MV-4-11 (cell line): Measurements from ENCODE around the gene RAC2.
A peak's percentile ranks its signal among the peaks of the same experiment; 100 is the strongest.

Experiments
- DNase-seq: peaks from one replicate; lab custom pipeline; 2025; lab: John Stamatoyannopoulos, UW

RAC2 gene

DNA sequence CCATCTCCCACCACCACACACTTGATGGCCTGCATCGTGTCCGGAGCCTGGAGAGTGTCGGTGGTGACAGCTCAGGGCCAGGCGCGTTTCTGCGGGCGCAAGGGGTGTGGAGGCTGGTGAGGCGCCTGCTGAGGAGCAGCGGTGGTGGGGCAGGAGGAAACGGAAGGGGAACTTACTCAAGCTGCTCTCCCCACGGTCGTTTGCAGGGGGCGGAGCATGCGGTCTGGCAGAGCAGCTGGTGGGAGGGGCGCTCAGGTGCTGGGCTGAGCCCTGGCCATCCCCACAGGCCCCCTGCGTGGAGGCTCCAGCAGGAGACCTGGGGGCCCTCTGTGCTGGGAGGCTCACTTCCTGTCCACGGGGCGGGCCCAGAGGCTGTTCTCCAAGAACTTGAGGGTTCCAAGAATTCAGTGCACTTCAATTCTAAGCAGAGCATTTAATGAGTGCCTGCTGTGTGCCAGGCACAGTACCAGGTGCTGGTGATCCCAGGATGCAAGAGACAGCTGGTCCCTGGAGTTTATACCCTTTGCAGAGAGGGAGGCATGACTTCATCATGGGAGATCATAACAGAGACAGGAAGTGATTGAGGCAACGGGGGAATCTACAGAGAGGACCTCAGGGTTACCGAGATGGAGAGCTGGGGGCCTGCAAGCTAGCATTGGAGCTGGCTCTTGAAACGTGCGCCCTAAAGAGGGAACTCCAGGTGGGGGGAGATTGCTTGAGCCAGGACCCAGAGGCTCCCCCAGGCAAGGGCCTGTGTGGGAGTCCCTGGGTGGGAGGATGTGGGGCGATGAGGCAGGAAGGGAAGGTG lies at the start of gene RAC2:
Gene RAC2 (minus strand): TSS at position 156 of the 808 bp plus-strand sequence. CDS start 121 bp downstream, at position 35.
- DNase-seq, result peak; percentile 95

DNA sequence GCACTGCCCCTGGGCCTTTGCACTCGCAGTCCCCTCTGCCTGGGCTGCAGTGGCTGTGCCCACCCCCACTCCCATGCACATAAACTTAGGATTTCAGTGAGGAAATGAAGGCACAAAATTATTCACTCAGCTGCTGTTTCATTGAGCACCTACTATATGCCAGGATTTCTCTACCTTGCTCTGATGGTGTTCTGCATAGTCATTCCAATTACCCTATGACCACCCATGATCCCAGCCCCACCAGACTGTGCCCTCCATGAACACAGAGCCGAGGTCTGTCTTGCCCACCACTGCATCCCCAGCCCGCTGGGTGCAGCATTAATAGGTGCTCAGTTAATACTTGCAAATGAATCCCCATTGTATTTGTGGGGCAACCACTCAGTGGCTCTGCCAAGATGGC lies 49.1 kb upstream of the RAC2 start:
- DNase-seq, result no peak

DNA sequence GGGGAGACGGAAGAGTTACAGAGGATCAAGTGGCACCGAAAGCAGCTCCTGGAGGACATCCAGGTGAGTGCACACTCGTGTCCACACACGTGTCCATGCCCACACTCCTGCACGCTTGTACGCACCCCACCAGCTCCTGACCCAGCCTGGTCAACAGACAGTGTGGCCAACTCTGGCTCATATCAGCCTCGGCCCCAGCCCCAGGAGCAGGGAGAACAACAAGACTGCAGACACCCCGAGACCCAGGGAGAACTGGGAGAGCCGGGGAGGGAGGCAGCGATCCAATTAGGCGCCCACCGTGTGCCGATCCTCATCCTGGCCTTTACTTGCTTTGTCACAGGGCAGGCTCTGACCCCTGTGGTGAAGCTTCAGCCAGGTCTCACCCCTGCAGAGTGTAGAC lies 48.6 kb upstream of the RAC2 start:
- DNase-seq, result no peak

DNA sequence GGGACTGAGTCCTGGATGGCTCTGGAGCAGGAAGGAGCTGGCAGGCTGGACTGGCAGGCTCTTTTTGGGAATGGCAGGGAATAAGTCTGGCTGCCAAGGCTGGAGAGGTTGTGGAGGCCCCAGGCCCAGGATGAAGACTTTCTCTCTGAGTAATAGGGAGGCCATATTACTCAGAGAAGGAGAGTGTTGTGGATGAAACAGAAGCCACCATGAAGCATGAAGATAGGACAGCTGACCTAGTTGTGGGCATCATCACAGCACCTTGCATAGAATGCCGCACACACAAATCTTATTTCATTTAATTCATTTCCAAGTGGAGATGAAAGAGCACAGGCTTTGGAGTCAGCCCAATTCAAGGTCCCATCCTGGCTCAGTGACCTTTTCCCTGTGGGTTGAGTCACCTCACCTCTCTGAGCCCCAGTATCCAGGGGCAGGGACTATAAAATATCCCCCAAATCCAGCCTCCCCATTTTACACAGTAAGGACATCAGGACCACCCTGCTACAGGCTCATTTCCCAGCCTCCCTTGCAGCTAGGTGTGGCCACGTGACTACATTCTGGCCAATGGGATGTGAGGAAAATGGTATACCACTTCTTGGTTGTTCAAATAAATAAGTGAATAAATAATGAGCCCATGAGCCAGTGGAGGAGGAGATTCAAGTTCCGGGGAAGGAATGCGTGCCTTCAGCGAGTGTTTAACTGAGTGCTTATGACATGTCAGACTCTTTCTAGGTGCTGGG lies 47.7 kb upstream of the RAC2 start:
- DNase-seq, result no peak

DNA sequence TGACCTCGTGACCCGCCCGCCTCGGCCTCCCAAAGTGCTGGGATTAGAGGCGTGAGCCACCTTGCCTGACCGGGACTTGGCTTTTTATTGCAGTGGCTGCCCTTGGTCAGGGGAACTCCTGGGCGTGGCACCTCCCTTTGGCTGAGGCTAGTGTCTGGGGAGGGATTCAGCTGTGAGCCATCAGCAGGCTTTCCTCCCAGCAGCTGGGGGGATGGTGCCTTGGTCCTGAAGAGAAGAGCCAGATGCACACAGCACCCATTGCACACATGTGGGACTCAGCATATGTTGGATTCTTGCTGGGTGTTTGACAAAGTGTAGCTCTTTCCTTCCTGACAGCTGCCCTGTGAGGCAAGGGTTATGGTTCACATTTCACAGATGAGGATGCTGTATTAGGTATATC lies 46.7 kb upstream of the RAC2 start:
- no peak for DNase-seq

DNA sequence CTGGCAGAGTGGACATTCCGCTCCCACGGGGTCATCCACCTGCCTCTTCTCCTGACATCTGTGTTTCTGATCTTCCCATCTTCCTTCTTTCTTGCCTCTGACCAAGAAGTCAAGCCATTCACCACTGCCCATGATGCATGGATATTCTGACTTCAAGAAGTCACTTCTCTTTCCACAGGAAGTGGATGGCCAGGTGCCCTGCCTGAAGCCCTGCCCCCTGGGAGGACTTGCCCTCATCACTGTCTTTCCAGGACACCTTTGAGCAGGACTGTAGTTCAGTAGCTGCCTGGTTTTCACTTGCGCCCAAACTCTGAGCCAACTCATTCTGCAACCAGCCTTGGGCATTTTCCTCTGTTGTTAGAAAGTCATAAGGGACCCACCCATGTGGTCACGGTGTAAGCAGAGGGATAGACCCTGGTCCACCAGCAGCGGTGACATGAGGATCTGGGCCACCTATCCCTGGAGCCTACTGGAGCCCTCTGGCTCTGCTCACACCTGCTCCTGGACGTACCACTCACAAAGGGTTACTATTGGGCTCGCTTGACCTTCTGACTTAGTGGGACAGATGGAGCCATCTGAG lies 45.2 kb upstream of the RAC2 start:
- DNase-seq, result no peak

DNA sequence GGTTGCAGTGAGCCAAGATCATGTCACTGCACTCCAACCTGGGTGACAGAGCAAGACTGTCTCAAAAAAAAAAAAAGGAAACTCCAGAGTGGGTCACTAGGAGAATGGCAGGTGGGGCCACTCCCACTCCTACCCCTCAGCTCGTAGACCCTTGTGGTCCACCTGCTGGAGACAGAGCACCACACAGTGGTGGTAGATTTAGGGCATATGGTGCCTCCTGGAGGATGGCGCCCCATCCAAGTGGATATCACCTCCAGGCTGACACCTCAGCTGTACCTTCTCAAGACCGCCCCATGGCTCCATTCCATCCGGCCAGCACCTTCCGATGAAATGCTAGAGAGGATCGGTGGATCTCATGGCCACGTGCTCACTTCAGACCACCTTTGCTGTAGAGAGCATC lies 44.5 kb upstream of the RAC2 start:
- DNase-seq, result no peak

- DNase-seq, result no peak
These were observed 43.5 kb upstream of the RAC2 start for GRCh38 chr22:37287550-37287951.

DNA sequence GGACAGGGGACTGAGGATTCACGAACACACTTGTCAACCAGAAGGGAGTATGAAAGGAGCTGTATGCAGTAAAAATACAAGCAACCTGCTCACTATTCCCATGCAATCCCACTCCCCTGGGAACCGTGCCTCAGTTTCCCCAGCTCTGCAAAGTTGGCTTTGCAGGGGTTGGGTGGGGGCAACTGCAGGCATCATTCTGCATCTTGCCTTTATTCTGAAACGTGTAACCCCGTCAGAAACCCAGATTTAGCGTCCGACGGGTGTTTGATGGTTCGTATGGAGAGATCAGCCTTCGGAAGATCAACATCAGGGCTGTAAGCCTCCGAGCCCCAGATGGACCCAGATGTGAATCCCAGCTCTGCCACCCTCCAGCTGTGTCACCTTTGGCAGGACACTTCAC lies 41.9 kb upstream of the RAC2 start:
- no peak for DNase-seq

DNA sequence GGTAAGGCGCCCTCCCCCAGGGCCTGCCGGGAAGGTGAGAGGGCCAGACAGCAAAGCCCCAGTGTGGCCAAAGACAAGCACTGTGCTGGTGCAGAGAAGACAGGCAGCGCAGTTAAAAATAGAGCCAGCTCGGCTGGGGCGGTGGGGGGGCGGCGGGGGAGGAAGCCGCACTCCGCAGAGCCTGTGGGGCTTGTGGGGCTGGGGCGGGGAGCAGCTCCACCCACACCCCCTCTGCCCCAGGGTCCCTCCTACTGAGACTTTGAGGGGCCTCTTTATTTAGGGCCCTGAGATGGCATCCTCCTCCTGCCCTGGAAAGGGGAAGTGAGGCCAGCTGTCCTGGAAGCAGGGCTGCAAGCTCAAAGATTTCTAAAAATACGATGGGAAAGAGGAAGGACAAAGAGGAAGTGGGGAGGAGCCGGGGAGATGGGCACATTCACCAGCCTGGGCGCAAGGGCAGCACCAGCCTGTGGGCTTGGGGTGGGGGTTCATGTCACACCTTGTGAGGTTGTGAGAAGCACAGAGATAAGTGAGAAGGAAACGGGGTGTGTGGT lies 40.8 kb upstream of the RAC2 start:
- peak; percentile 100 for DNase-seq

DNA sequence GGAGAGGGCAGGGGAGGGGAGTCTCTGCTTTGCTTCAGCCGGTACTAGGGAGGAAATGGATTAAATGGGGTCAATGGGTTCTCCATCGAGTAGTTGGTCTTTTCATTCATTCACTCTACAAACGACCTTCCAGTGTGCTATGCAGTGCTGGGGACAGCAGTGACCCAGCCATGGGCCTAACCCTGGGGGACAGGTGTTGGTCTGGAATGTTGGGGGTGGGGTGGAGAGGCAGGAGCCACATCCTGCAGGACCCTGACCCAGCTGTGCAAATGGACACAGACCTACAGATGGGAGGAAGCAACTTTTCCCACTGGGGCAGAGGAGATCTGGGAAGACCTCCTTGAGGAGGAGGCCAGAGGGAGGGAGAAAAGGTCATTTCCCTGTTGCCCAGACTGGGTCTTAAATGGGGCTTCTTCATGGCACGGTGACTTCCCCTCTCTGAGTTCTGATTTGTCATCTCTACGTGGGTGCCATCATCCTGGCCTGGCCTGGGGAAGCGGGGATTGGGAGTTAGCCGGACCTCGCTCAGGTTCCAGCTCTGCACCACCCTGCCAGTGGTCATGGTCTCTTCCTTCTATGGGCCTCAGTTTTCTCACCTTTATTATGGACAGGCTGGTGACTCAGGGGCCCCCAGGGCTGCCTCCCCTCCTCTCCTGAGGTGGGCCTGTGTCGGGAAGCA lies 40.2 kb upstream of the RAC2 start:
- no peak for DNase-seq

DNA sequence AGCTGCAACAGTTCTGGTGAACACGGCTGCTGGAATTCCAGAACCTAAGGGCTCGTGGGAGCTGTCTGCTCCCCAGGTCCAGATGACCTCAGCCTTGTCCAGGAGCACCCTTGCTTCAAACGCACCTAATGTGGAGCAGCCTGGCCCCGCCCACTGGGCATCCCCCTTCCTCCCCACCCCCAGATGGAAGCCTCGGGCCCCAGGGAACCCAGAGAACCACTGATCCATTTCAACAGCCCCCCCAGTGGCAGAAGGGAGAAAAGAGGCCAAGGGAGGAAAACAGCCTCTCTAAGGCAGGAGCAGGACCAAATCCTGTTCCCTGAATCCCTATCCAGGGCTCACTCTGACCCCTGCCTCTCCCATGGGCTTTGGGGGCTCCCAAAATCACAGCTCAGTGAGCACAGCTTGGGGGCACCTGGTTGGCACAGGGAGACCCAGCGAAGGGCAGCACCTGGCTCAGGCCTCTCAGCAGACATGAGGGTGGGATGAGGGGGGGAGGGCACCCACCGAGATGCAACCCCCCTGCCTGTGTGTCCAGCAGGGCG lies 39.4 kb upstream of the RAC2 start:
- DNase-seq, result peak; percentile 38

GRCh38 chr22:37282385-37282677 lies 38.3 kb upstream of the RAC2 start, which contains the start of gene CYTH4:
Gene CYTH4, plus strand, starts transcription at chr22:37282508. Its CDS starts 62 bp downstream, at chr22:37282570.
- peak; percentile 85 for DNase-seq

DNA sequence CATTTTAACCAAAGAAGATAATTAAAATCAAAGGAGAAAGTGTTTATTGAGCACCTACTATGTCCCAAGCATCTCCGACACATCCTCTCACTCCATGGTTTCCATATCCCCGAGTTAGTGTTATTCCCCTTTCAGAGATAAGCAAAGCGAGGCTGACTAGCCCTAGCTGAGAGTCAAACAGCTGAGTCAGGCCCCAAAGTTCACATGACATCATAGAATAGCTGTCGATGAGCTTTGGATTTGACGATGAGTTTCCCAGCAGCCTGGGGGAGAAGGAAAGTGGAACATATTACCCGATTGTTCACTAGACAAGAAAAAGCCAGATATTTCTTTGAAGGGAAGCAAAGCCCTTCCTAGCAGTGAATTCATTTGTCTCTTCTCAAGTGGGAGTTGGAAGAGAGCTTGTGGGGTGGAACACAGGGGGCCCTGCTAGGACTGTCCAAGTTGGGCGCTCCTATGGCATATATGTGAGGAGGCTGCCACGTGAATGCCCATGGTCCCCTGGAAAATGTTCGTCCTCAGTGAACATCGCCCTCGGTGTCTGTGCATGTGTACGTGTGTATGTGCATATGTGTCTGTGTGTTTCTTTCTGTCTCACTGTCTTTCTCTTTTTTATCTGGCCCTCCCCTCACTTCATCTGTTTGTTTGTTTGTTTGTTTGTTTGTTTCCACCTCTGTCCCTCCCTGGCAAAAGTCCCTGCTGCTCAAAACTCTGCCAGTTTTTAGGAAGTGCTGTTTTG lies 37.7 kb upstream of the RAC2 start:
- no peak for DNase-seq

GRCh38 chr22:37281195-37281594 lies 37.1 kb upstream of the RAC2 start:
- no peak for DNase-seq

DNA sequence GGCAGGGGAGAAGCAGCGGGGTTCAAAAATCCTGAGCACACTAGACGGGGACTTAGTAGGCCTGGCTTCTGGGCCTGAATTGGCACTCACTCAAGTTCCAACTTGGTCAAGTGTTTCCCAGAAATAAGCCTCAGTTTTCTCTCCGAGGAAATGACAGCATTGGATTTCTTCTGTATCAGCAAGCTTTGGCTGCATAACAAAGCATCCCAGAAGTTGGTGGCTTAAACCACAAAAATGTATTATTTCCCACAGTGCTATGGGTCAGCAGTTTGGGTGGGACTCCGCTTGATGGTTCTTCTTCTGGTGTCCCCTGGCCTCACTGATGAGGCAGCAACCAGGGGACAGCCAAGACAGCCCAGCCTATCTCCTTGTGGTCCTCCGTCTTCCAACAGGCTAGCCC lies 36.6 kb upstream of the RAC2 start:
- DNase-seq, result no peak

DNA sequence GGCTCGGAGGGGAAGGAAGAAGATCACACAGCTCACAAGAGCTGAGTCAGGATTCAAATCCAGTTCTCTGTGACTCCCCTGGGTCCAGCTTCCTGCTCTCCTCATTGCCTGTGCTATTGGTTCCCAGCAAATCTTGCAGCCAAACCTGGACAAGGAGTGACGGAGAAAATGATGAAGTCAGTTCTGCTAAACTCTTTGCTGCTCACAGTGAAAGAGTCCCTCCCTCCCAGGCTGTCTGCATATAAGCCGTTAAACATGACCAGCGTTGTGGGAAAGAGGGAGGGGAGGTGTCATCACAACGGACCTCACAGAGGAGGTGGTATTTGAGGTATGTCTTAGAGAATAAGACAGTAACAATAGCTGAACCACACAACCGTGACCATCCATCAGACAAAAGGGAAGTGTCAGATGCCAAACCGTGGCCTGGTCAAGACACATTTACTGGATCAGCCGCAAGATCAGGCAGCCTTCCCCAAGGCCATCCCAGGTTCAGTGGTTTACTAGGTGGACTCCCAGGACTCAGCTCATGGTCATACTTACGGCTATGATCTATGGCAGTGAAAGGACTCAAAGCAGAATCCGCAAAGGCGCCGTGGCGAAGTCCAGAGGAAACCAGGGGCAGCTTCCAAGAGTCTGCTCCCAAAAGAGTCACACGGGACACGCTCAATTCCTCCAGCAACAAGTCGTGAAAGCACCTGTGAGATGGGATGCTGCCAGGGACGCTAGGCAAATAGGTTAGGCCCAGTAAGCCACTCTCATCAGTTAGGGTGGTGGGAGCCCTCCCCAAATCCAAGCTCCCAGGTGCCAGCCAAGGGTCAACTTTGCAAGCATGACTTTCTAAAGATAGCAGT lies 35.5 kb upstream of the RAC2 start:
- DNase-seq, result peak; percentile 98

GRCh38 chr22:37278261-37278660 lies 34.2 kb upstream of the RAC2 start:
- DNase-seq, result no peak

GRCh38 chr22:37277384-37277783 lies 33.3 kb upstream of the RAC2 start:
- DNase-seq, result peak; percentile 48

GRCh38 chr22:37276776-37277175 lies 32.7 kb upstream of the RAC2 start:
- peak; percentile 4 for DNase-seq
